ENCODE results near the gene UTF1. TPM values are rescaled to one million over a fixed set of nuclear protein-coding genes. Genes with fewer than 3 reads are reported as not detected.

UTF1 gene
- total RNA-seq, 1 experiment from 2014 or later: not detected

GRCh38 chr10:133275684-133276092, 45.7 kb downstream of the UTF1 start:
- Mint-ChIP-seq H3K27ac (ENCODE audit: unreplicated experiment) (no peak overlapping the region), H3K36me3 (ENCODE audit: insufficient read depth, unreplicated experiment) (peaks cover 34% of the 10 kb centered on the region), H3K4me1 (ENCODE audit: low read depth, unreplicated experiment) (peaks cover 10% of the 10 kb centered on the region), H3K4me3 (ENCODE audit: low read depth, unreplicated experiment) (peak overlapping the region; percentile 64), H3K27me3 (ENCODE audit: unreplicated experiment) (no peaks in the 10 kb centered on the region), H3K9me3 (ENCODE audit: low read depth, unreplicated experiment) (no peaks in the 10 kb centered on the region)
- no peak for TF ChIP-seq CTCF (IDR thresholded peaks at IDR 0.05; ENCODE audit: unreplicated experiment)
- TSS peak; percentile 76 for BruUV-seq (replicated peaks)
- CTCF ChIA-PET: interaction anchor here (2.1 kb wide), 1 partner anchor 18 kb away, joined by 7 read pairs; no protein-coding TSS in a partner anchor
- DNase-seq: peak; percentile 53
- intact Hi-C loops (cut with micrococcal nuclease; ENCODE audit: unreplicated experiment): no loop called here

GRCh38 chr10:133276100-133276434, 46.0 kb downstream of the UTF1 start:
- peaks cover 10% of the 10 kb centered on the region for H3K4me1 Mint-ChIP-seq (ENCODE audit: low read depth, unreplicated experiment)
- BruUV-seq (replicated peaks): no TSS peak
- H3K4me3 Mint-ChIP-seq (ENCODE audit: low read depth, unreplicated experiment): peak overlapping the region; percentile 64
- intact Hi-C loops (cut with micrococcal nuclease; ENCODE audit: unreplicated experiment): no loop called here
- CTCF ChIA-PET: interaction anchor here (2.1 kb wide), 1 partner anchor 19 kb away, joined by 7 read pairs; no protein-coding TSS in a partner anchor
- no peak for DNase-seq
- no peaks in the 10 kb centered on the region for H3K27me3 Mint-ChIP-seq (ENCODE audit: unreplicated experiment)
- no peaks in the 10 kb centered on the region for H3K9me3 Mint-ChIP-seq (ENCODE audit: low read depth, unreplicated experiment)
- no peak for TF ChIP-seq CTCF (IDR thresholded peaks at IDR 0.05; ENCODE audit: unreplicated experiment)
- H3K36me3 Mint-ChIP-seq (ENCODE audit: insufficient read depth, unreplicated experiment): peaks cover 34% of the 10 kb centered on the region
- H3K27ac Mint-ChIP-seq (ENCODE audit: unreplicated experiment): no peak overlapping the region

GRCh38 chr10:133276435-133277201, 46.6 kb downstream of the UTF1 start, which contains the start of gene ADAM8:
TSS of gene ADAM8 (minus strand) at chr10:133276868. CDS start at chr10:133276817, 51 bp downstream.
- H3K27ac Mint-ChIP-seq (ENCODE audit: unreplicated experiment): no peak within 1 kb of the TSS
- intact Hi-C loops (cut with micrococcal nuclease; ENCODE audit: unreplicated experiment): no loop called here

GRCh38 chr10:133277277-133277992, 47.4 kb downstream of the UTF1 start:
- TF ChIP-seq CTCF (IDR thresholded peaks at IDR 0.05; ENCODE audit: unreplicated experiment): no peak
- Mint-ChIP-seq H3K9me3 (ENCODE audit: low read depth, unreplicated experiment) (no peaks in the 10 kb centered on the region), H3K27me3 (ENCODE audit: unreplicated experiment) (no peaks in the 10 kb centered on the region), H3K4me3 (ENCODE audit: low read depth, unreplicated experiment) (no peak overlapping the region), H3K27ac (ENCODE audit: unreplicated experiment) (no peak overlapping the region), H3K36me3 (ENCODE audit: insufficient read depth, unreplicated experiment) (peaks cover 29% of the 10 kb centered on the region), H3K4me1 (ENCODE audit: low read depth, unreplicated experiment) (peaks cover 10% of the 10 kb centered on the region)
- CTCF ChIA-PET: no interaction called here
- intact Hi-C loops (cut with micrococcal nuclease; ENCODE audit: unreplicated experiment): no loop called here
- BruUV-seq (replicated peaks): no TSS peak
- no peak for DNase-seq

More at GRCh38 chr10:133276435-133277201, 46.6 kb downstream of the UTF1 start, which contains the start of gene ADAM8:
- peak; percentile 74 for DNase-seq
- no peaks in the 10 kb centered on the region for H3K9me3 Mint-ChIP-seq (ENCODE audit: low read depth, unreplicated experiment)
- no peak for TF ChIP-seq CTCF (IDR thresholded peaks at IDR 0.05; ENCODE audit: unreplicated experiment)
- no peaks in the 10 kb centered on the region for H3K27me3 Mint-ChIP-seq (ENCODE audit: unreplicated experiment)
- no TSS peak for BruUV-seq (replicated peaks)
- H3K4me1 Mint-ChIP-seq (ENCODE audit: low read depth, unreplicated experiment): peaks cover 10% of the 10 kb centered on the region
- H3K36me3 Mint-ChIP-seq (ENCODE audit: insufficient read depth, unreplicated experiment): peaks cover 34% of the 10 kb centered on the region
- peak within 1 kb of the TSS; percentile 64 for H3K4me3 Mint-ChIP-seq (ENCODE audit: low read depth, unreplicated experiment)
- CTCF ChIA-PET: interaction anchor here (2.1 kb wide), 1 partner anchor 19 kb away, joined by 7 read pairs; no protein-coding TSS in a partner anchor
